ENCODE data around the gene MYLK2.
A peak's percentile ranks its signal among the peaks of the same experiment; 100 is the strongest.

Gene MYLK2

GRCh38 chr20:31836853-31837608 is 17.9 kb downstream of the MYLK2 start:
- DNase-seq: no peak

GRCh38 chr20:31837896-31838397 is 18.8 kb downstream of the MYLK2 start:
- DNase-seq: no peak

- DNase-seq: no peak
Measured at GRCh38 chr20:31838646-31839292, 19.6 kb downstream of the MYLK2 start.

GRCh38 chr20:31839782-31840487 is 20.8 kb downstream of the MYLK2 start:
- no peak for DNase-seq

- no peak for DNase-seq
Measured at GRCh38 chr20:31840906-31841816, 22.0 kb downstream of the MYLK2 start.

- no peak for DNase-seq
Measured at GRCh38 chr20:31841928-31842327, 22.8 kb downstream of the MYLK2 start.

- DNase-seq: peak; percentile 59
Measured at GRCh38 chr20:31842471-31843157, 23.5 kb downstream of the MYLK2 start.

GRCh38 chr20:31843288-31843687 is 24.1 kb downstream of the MYLK2 start:
- DNase-seq: no peak

- no peak for DNase-seq
Measured at GRCh38 chr20:31843881-31844280, 24.7 kb downstream of the MYLK2 start.

- DNase-seq: no peak
Measured at GRCh38 chr20:31844737-31845299, 25.7 kb downstream of the MYLK2 start.

- DNase-seq: peak; percentile 55
Measured at GRCh38 chr20:31845300-31845863, 26.2 kb downstream of the MYLK2 start, which contains the start of gene FOXS1. TSS of gene FOXS1 (minus strand) at chr20:31845604. CDS start at chr20:31845542, 62 bp downstream.

- DNase-seq: no peak
Measured at GRCh38 chr20:31846793-31847138, 27.6 kb downstream of the MYLK2 start.

- DNase-seq: no peak
Measured at GRCh38 chr20:31848088-31848999, 29.2 kb downstream of the MYLK2 start.

- no peak for DNase-seq
Measured at GRCh38 chr20:31849306-31849930, 30.3 kb downstream of the MYLK2 start.

GRCh38 chr20:31851240-31851955 is 32.2 kb downstream of the MYLK2 start:
- no peak for DNase-seq

GRCh38 chr20:31853481-31853880 is 34.3 kb downstream of the MYLK2 start:
- DNase-seq: no peak

GRCh38 chr20:31856516-31856915 is 37.4 kb downstream of the MYLK2 start:
- no peak for DNase-seq

GRCh38 chr20:31857861-31858759 is 39.0 kb downstream of the MYLK2 start:
- no peak for DNase-seq

All from retina (tissue), 1 donor.